Measurements from ENCODE around the gene FIBP.

Gene FIBP

DNA sequence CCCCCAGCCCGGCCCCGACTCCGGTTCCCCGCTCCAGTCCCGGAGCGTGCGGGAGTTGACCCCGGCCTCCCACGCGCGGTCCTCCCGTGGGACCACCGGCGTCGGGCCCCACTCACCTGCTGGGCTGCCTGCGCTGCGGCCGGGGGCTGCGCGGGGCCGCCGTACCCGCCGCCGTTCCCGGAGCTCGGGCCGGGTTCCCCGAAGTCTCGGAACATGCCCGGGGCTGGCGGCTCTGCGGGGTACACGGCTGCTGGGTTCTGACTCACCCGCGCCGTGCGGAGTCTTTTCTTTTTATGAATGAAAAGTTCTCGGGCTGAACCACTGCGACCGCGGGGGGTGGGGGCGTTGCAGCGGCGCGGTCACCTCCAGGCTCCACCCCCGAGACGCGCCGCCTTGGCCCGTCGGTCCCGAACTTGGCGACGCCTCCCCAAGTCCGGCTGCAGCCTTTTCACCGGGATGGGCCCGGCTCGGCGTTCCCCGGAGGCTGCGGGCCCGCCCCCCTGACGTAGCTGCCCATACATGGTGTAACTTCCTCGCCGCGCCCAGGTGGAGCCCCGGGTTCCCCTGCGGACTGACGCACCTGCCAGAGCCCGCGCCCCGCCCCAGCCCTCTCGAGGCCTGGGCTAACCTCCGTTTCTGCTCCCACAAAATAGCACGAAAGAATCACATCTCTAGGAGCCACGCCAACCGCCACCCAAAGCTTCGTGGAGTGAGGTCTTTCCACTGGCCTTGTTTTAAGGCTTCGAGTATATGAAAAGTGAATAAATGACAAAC is 12.0 kb upstream of the FIBP start, which contains the start of gene FOSL1:
TSS of gene FOSL1 (minus strand) at position 264 of the 774 bp plus-strand sequence. CDS start at position 215, 49 bp downstream.
- no peaks in the 10 kb centered on the region for H3K9me3 ChIP-seq (ENCODE audit: insufficient read depth, low read length)
- H3K4me3 ChIP-seq (ENCODE audit: insufficient read length, low read depth) = peak within 1 kb of the TSS; percentile 88
- peaks cover 35% of the 10 kb centered on the region for H3K27me3 ChIP-seq (ENCODE audit: insufficient read depth, insufficient read length)
- peak within 1 kb of the TSS; percentile 93 for H3K9ac ChIP-seq (ENCODE audit: insufficient read length, low read depth)
- peak; percentile 84 for DNase-seq (ENCODE audit: low read depth, low spot score)
- peaks cover 5% of the 10 kb centered on the region for H3K4me1 ChIP-seq (ENCODE audit: insufficient read depth, insufficient read length)
- TF ChIP-seq ZNF274 (IDR thresholded peaks at IDR 0.05; ENCODE audit: low read depth, low read length) (no peak), YY1 (IDR thresholded peaks at IDR 0.05; ENCODE audit: insufficient read depth, insufficient read length) (no peak), SUZ12 (IDR thresholded peaks at IDR 0.05; ENCODE audit: extremely low read depth, insufficient read depth, insufficient read length) (no peak)
- H3K36me3 ChIP-seq (ENCODE audit: insufficient read depth, insufficient read length, low read length) = peaks cover 30% of the 10 kb centered on the region

DNA sequence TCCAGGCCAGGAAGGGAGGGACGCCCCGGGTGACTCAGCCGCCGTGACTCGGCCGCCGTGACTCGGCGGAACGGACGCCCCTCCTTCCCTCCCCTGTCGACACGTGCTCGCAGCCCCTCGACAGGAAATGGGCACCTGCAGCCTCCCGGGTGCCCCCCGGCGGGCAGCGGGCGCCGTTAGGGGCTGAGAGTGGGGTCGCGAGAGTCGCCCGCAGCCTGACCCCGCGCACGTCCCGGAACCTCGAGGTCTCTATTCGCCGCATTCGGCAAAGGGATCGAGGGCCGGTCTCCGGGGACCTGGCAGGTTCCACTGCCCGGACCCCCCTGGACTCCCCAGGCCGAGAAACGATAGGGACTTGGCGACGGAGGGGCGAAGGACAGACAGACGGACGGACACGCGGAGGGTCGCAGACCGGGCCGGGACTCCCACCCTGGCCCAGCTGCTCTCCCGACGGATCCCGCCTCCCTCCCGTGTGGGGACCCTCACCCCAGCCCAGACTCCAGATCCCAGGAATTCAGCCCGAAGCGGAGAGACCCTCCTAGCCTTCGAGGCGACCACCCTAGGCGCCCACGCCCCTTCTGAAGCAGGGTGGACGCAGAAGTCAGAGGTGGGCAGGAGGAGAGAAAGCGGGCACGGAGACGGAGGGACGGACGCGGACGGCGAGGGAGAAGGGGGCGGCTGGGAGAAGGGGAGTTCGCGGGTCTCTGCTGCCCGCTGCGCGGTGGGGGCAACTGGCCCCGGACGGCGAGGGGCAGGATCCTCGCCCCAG is 11.3 kb upstream of the FIBP start:
- peak overlapping the region; percentile 88 for H3K4me3 ChIP-seq (ENCODE audit: insufficient read length, low read depth)
- TF ChIP-seq SUZ12 (IDR thresholded peaks at IDR 0.05; ENCODE audit: extremely low read depth, insufficient read depth, insufficient read length) = no peak
- no peak for TF ChIP-seq YY1 (IDR thresholded peaks at IDR 0.05; ENCODE audit: insufficient read depth, insufficient read length)
- TF ChIP-seq ZNF274 (IDR thresholded peaks at IDR 0.05; ENCODE audit: low read depth, low read length) = no peak
- peaks cover 35% of the 10 kb centered on the region for H3K27me3 ChIP-seq (ENCODE audit: insufficient read depth, insufficient read length)
- DNase-seq (ENCODE audit: low read depth, low spot score) = no peak
- peak overlapping the region; percentile 93 for H3K9ac ChIP-seq (ENCODE audit: insufficient read length, low read depth)
- peaks cover 34% of the 10 kb centered on the region for H3K36me3 ChIP-seq (ENCODE audit: insufficient read depth, insufficient read length, low read length)
- no peaks in the 10 kb centered on the region for H3K9me3 ChIP-seq (ENCODE audit: insufficient read depth, low read length)
- peaks cover 5% of the 10 kb centered on the region for H3K4me1 ChIP-seq (ENCODE audit: insufficient read depth, insufficient read length)

GRCh38 chr11:65898656-65899355 is 10.5 kb upstream of the FIBP start:
- no peak for DNase-seq (ENCODE audit: low read depth, low spot score)
- Histone ChIP-seq H3K9ac (ENCODE audit: insufficient read length, low read depth) (peak overlapping the region; percentile 93), H3K36me3 (ENCODE audit: insufficient read depth, insufficient read length, low read length) (peaks cover 41% of the 10 kb centered on the region), H3K27me3 (ENCODE audit: insufficient read depth, insufficient read length) (peaks cover 35% of the 10 kb centered on the region), H3K4me1 (ENCODE audit: insufficient read depth, insufficient read length) (peaks cover 8% of the 10 kb centered on the region), H3K4me3 (ENCODE audit: insufficient read length, low read depth) (peak overlapping the region; percentile 88), H3K9me3 (ENCODE audit: insufficient read depth, low read length) (no peaks in the 10 kb centered on the region)
- TF ChIP-seq YY1 (IDR thresholded peaks at IDR 0.05; ENCODE audit: insufficient read depth, insufficient read length) (no peak), ZNF274 (IDR thresholded peaks at IDR 0.05; ENCODE audit: low read depth, low read length) (no peak), SUZ12 (IDR thresholded peaks at IDR 0.05; ENCODE audit: extremely low read depth, insufficient read depth, insufficient read length) (no peak)

DNA sequence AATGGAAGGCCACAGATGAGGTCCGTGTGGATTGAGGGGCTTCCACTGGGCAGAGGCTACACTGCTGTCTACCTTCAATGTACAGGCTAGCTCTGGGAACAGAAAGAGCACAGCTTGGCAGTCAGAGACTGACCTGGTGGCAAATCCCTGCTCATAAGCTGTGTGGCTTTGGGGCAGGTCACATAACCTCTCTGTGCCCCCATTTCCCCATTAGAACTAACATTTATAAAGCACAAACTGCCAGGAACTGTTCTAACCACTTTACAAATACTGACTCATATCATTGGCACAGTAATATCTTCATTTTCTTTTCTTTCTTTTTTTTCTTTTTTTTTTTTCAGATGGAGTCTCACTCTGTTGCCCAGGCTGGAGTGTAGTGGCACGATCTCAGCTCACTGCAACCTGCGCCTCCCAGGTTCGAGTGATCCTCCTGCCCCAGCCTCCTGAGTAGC is 8.8 kb upstream of the FIBP start:
- Histone ChIP-seq H3K9ac (ENCODE audit: insufficient read length, low read depth) (no peak overlapping the region), H3K4me1 (ENCODE audit: insufficient read depth, insufficient read length) (peaks cover 11% of the 10 kb centered on the region), H3K4me3 (ENCODE audit: insufficient read length, low read depth) (no peak overlapping the region), H3K27me3 (ENCODE audit: insufficient read depth, insufficient read length) (peaks cover 32% of the 10 kb centered on the region), H3K9me3 (ENCODE audit: insufficient read depth, low read length) (no peaks in the 10 kb centered on the region), H3K36me3 (ENCODE audit: insufficient read depth, insufficient read length, low read length) (peaks cover 58% of the 10 kb centered on the region)
- DNase-seq (ENCODE audit: low read depth, low spot score) = no peak
- TF ChIP-seq YY1 (IDR thresholded peaks at IDR 0.05; ENCODE audit: insufficient read depth, insufficient read length) (no peak), ZNF274 (IDR thresholded peaks at IDR 0.05; ENCODE audit: low read depth, low read length) (no peak), SUZ12 (IDR thresholded peaks at IDR 0.05; ENCODE audit: extremely low read depth, insufficient read depth, insufficient read length) (no peak)

DNA sequence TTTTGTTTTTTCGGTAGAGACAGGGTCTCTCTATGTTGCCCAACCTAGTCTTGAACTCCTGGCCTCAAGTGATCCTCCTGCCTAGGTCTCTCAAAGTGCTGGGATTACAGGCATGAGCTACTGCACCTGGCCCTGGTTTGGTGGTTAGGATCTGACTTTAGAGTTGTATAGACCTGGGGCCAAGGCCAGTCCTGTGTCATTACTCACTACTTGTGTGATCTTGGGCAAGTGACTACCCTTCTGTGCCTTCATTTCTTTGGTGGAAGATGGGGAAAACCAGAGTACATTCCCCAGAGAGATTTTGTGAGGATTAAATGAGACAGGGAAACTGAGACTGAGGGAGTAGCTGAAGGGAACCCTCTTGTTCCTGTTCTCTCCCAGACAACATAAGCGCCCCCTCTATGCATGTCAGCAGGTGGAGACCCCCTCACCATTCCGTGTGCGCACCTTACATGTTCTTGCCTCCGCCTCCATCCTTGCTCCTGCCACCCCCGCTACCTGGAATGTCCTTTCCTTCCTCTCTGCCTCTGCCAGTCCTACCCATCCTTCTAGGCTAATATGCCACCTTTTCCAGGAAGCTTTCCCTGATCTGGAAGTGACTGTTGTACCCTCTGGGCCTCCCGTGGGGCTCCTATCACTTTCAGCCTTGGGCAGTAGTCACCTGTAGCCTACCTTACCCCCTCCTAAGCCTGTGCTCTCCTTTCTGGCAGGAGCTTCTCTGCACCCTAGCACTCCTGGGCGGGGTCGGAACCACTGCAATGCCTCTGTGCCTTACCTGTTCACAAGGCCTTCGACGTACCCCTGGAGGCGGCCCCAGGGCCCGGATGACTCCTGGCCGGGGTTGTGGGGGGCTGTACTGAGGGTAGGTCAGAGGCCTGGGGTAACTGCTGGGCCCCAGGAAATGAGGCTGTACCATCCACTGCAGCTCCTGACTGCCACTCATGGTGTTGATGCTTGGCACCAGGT is 8.0 kb upstream of the FIBP start:
- DNase-seq (ENCODE audit: low read depth, low spot score) = no peak
- H3K27me3 ChIP-seq (ENCODE audit: insufficient read depth, insufficient read length) = peaks cover 26% of the 10 kb centered on the region
- peaks cover 65% of the 10 kb centered on the region for H3K36me3 ChIP-seq (ENCODE audit: insufficient read depth, insufficient read length, low read length)
- H3K9ac ChIP-seq (ENCODE audit: insufficient read length, low read depth) = no peak overlapping the region
- H3K4me3 ChIP-seq (ENCODE audit: insufficient read length, low read depth) = no peak overlapping the region
- no peaks in the 10 kb centered on the region for H3K9me3 ChIP-seq (ENCODE audit: insufficient read depth, low read length)
- TF ChIP-seq YY1 (IDR thresholded peaks at IDR 0.05; ENCODE audit: insufficient read depth, insufficient read length) (no peak), ZNF274 (IDR thresholded peaks at IDR 0.05; ENCODE audit: low read depth, low read length) (no peak)
- H3K4me1 ChIP-seq (ENCODE audit: insufficient read depth, insufficient read length) = peaks cover 11% of the 10 kb centered on the region

- H3K4me3 ChIP-seq (ENCODE audit: insufficient read length, low read depth) = no peak overlapping the region
- no peak for DNase-seq (ENCODE audit: low read depth, low spot score)
- no peaks in the 10 kb centered on the region for H3K9me3 ChIP-seq (ENCODE audit: insufficient read depth, low read length)
- H3K4me1 ChIP-seq (ENCODE audit: insufficient read depth, insufficient read length) = peaks cover 11% of the 10 kb centered on the region
- TF ChIP-seq YY1 (IDR thresholded peaks at IDR 0.05; ENCODE audit: insufficient read depth, insufficient read length) (no peak), ZNF274 (IDR thresholded peaks at IDR 0.05; ENCODE audit: low read depth, low read length) (no peak), SUZ12 (IDR thresholded peaks at IDR 0.05; ENCODE audit: extremely low read depth, insufficient read depth, insufficient read length) (no peak)
- H3K27me3 ChIP-seq (ENCODE audit: insufficient read depth, insufficient read length) = peaks cover 19% of the 10 kb centered on the region
- peaks cover 66% of the 10 kb centered on the region for H3K36me3 ChIP-seq (ENCODE audit: insufficient read depth, insufficient read length, low read length)
- no peak overlapping the region for H3K9ac ChIP-seq (ENCODE audit: insufficient read length, low read depth)
These were observed 7.3 kb upstream of the FIBP start for GRCh38 chr11:65895482-65895981.
